Activated T-cell treated with anti-CD3 and anti-CD28 coated beads for 1 hour (primary cell): ENCODE data around the gene TBC1D10A.
A peak's percentile ranks its signal among the peaks of the same experiment; 100 is the strongest.

Experiments
- DNase-seq: peaks from one replicate; pipeline ENCODE4 v3.0.0-alpha.2; 2020; ENCODE audit warnings: low read depth

TBC1D10A gene

GRCh38 chr22:30265823-30266444 is 60.8 kb downstream of the TBC1D10A start:
- DNase-seq: peak; percentile 69

DNA sequence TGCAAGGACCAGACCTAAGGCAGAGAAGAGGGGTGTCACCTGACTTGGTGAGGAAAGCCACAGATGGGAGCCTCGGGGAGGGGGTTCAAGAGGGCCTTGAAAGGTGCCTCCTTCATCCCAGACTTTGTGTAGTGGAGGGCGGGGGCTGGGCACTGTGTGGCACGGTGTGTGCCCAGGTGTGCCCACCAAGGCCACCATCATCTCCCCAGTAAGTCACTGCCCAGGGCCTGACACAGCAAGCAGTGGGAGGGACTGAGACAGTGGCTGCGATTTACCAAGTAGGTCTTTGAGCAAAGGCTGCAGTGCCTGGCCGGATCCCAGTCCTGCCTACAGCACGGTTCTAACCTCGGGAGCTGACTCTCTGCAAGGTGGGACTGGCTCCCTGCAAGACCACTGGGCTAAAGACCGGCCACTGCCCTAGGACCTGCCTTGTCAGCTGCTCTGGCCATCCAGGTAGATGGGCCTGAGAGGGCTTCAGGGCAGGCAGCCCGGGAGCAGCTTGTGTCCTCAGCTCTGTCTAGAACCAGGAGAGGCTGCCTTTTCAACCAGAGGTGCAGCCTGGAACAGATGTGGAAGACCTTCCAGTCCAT is 61.5 kb downstream of the TBC1D10A start:
- no peak for DNase-seq

- DNase-seq: no peak
Measured at GRCh38 chr22:30263883-30264282, 62.9 kb downstream of the TBC1D10A start.

GRCh38 chr22:30262917-30263741 is 63.6 kb downstream of the TBC1D10A start:
- DNase-seq: peak; percentile 78

GRCh38 chr22:30262112-30262511 is 64.6 kb downstream of the TBC1D10A start:
- DNase-seq: no peak

- no peak for DNase-seq
Measured at GRCh38 chr22:30261134-30261533, 65.6 kb downstream of the TBC1D10A start.

DNA sequence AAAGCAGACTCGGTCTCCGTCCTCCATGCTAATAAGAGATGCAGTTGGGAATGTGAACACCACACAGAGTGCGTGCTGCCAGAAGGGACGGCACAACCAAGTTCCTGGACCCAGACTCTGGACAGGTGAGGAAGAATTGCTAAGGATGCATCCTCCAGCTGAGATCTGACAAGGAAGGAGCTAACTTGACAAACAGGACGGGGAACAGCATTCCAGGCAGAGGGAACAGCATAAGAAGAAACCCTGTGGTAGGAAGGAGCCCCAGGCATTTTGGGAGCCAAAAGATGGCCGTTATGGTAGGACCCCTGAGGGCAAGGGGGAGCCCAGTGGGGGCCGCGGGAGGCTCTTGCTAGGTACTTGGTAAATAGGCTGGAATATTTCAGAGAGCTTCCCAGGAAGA is 66.1 kb downstream of the TBC1D10A start:
- DNase-seq: no peak

DNA sequence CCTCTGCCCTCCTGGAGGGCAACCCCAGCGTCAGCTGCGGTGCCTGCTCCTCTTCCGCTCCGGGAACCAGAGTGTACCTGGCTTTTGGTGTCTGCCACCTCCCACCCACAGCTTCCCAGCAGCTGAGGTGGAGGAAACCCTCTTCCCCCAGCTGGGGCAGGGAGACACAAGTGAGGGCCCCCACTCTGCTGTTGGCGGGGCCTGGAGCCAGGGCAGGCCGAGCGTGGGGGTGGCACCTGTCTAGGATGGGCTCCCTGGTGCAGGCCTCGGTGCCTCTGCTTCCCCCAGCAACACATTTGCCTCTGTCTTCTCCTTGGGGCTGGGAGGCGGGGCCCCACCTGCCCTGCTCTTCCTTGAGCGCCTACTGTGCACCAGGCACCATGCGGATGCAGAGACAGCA is 66.5 kb downstream of the TBC1D10A start:
- DNase-seq: no peak

- no peak for DNase-seq
Measured at GRCh38 chr22:30254314-30254713, 72.4 kb downstream of the TBC1D10A start.

DNA sequence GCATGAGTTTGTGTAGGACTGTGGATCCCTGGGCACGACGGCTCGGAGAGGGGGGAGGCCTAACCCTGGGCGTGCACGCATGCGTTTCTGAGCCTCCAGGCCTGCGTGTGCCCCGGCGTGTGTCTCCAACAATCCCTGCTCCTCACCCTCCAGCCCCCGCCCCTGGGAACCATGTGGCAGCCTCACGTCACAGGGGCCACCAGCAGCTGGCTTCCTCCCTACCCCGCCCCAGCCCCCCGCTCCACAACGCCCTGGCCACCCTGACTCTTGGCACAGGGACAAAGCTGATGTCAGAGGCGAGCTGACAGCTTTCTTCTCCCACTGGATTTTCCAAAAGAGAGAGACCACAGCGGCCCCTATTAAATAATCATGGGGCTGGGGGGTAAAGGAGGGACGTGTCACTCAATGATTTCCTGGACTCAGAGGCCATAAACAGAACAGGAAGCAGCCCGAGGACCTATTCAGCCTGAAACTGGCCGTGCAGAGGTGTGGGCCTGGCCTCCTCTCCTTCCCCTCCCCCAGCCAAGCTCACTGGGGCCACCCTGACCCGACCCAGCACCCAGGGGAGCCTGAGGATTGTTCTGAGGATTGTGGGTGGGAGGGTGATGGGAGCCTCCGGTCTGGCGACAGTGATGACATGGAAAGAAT is 73.4 kb downstream of the TBC1D10A start:
- DNase-seq: no peak

DNA sequence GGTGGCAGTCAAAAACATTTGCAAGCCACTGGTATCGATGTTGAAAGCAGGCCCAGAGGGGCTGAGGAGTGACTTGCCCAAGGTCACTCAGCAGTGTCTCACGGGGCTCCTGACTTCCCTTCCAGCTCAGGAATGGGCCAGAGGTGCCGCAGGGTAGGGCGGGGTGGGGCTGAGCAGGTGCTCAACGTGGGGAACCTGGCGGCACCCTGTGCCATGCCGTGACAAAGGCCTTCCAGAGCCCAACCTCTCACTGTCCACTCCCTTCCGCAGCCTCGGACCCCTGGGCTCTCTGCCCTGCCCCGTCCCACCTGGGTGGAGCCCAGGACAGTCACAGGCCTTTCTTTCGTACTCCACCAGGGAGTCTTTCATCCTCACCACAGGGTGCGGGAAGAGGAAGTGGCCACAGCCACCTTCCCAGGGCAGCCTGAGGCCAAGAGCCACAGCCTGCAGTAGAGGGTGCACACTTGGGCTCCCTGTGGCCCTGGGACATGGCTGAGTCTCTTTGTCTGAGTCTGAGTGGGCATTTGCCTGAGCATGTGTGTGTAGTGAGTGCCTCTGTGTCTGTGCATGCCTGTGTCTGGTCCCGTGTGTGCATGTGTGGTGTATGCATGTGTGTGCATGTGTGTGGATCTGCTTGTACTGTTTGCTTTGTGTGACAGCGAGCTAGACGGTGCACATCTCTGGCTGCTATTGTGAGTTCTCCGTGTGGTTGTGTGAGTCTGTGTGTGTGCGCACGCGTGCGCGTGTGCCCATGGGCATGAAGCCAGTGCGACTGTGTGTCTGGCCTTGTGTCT is 74.1 kb downstream of the TBC1D10A start:
- DNase-seq: no peak

GRCh38 chr22:30251711-30252110 is 75.0 kb downstream of the TBC1D10A start:
- no peak for DNase-seq

DNA sequence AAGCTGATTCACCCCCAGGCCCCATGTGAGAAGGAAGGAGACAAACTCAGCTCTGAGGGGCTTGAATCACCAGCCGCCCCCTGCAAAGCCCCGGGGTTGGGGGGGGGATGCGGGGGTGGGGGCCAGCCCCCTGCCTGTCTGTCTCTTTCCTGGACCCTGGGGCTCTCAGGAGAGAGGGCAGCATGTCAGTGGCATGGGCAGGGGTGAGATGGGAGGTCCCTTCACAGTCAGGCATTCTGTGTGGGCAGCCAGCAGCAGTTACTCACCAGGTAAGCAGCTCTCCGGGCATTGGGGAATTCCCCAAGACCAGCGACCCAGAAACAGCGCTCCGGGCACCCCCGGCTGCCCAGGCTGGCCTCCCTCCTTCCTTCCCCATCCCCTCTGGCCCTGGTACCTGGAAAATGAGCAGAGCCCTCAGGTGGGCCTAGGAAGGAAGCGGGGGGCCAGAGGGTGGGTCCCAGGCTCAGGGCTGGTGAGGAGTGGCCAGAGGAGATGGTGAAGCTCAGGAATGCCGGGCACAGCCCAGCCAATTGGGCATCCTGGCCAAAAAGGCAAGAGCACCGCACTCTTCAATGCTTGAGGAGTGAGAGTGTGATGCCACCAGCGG is 76.0 kb downstream of the TBC1D10A start:
- DNase-seq: no peak

- no peak for DNase-seq
Measured at GRCh38 chr22:30250039-30250565, 76.6 kb downstream of the TBC1D10A start.

DNA sequence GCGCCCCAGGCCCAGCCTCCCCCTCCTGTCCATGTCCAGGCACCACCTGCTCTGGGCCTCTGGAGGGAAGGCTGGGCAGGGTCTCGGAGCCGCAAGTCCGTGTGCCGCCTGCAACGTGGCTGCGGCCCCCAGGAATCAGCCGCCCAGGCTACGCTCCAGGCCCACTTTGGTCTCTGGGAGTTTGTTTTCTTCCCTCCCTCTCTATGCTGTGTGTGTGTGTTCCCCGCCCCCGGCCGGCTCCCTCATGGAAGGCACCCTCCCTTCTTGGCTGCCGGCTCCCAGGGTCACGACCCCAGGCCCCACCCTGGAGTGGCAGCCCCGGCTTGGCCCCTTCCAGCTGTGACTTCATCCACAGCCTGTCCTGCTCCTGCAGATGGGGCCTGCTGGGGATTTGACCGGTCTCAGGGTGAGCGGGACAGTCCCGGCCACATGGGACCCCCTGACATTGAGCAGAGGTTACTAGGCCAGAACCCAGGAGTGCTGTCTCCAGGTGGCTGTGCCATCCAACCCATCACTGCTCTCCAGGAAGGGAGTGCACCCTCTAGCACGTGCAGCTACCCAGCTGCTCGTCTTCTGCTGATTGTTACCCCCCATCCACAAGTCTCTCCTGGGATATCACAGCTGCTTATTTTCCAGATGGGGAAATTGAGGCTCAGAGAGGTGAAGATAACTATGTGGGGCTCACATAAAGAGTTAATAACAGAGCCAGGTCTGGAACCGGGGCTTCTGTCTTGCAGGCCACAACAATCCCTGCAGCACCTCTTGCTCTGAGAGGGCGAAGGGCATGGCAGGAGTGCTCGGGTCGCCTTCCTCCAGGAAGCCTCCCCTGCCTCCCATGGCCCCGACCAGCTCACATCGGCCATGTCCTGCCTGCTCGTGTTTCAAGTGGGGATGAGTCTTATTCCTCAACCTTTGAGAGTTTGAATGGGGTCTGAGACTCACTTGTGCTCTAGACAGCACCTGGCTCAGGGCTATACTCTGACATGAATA is 77.4 kb downstream of the TBC1D10A start:
- no peak for DNase-seq

- no peak for DNase-seq
Measured at GRCh38 chr22:30248484-30248883, 78.3 kb downstream of the TBC1D10A start.

- DNase-seq: no peak
Measured at GRCh38 chr22:30247974-30248373, 78.8 kb downstream of the TBC1D10A start.

DNA sequence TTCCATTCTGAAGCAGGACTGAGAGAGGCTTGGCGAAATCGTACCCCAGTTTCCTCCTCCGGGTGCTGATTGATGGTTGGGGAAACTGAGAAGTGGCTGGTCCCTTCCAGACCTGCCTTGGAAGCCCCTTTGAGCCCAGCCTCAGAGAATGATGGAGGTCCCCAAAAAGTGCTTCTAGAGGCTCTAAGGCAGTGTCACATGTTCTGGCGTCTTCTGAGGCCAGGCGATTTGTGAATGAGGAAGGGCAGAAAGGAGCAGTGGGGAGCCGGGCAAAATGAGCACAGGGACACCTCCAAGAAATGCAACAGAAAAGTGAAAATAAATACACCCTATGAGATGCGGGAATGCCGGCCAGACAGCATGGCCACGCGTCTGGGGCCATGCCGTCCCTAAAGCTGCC is 79.2 kb downstream of the TBC1D10A start:
- no peak for DNase-seq

DNA sequence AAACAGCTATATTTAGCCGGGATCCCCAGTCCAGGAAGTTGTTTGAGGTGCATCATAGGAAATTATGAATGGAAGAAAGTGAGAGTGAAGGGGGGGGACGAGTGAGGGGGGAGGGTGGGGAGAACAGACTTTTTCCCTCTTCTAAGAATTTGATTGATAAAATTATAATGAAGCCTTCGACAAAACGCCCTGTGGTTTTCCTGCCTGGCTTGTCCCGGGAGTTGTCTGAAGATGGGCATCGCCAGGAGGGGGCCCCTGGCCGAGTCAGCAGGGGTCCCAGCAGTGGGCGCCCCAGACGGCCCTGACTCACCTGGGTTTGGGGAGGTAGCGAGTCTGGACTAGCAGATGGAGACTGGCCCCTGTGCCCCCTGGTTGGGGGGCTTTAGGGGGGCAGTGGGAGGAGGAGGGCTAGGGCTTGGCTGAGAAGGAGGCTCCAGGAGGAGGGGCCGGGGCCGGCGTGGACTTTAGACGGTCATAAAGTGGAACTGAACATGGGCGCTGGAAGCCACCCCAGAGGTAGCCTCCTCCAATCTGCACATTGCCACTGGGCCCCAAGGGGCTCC is 79.8 kb downstream of the TBC1D10A start:
- no peak for DNase-seq
